ENCODE measurements around the gene BTN2A1. TPM values are rescaled to one million over a fixed set of nuclear protein-coding genes. Genes with fewer than 3 reads are reported as not detected.

BTN2A1 gene
- total RNA-seq, 1 experiment from 2014 or later, result 11.2 TPM

DNA sequence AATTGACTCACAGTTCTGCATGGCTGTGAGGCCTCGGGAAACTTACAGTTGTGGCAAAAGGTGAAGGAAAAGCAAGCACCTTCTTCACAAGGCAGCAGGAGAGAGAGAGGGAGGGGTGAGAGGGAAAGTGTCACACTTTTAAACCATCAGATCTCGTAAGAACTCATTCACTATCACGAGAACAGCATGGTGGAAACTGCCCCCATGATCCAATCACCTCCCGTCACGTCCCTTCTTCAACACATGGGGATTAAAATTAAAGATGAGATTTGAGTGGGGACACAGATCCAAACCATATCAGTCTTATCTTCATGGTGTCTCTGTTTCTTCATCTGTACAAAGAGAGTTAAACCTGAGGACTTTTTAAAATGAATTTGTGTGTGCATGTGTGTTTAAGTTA is 28.6 kb downstream of the BTN2A1 start:
- Histone ChIP-seq H3K9me3 (ENCODE audit: control insufficient read depth in 1 of 2, insufficient read depth in 1 of 2, low read depth in 1 of 2, low read length in 2 of 2) (no peaks in the 10 kb centered on the region), H3K9me2 (ENCODE audit: insufficient read depth) (no peaks in the 10 kb centered on the region), H3K4me3 (replicated peaks in 1 of 2; ENCODE audit: low read depth in 1 of 2, low read length in 2 of 2) (no peak overlapping the region), H3K4me1 (ENCODE audit: control insufficient read depth in 1 of 2, insufficient read depth in 2 of 2, low read length in 2 of 2) (no peaks in the 10 kb centered on the region), H3K36me3 (ENCODE audit: control insufficient read depth in 1 of 2, insufficient read depth in 2 of 2, low read length in 2 of 2) (no peaks in the 10 kb centered on the region), H2AFZ (ENCODE audit: low read depth, low read length, poor library complexity, severe bottlenecking) (no peak overlapping the region), H3K27me3 (ENCODE audit: insufficient read depth, low read length) (no peaks in the 10 kb centered on the region), H3K27ac (ENCODE audit: low read depth, low read length) (no peak overlapping the region), H3K4me2 (ENCODE audit: low read length) (no peak overlapping the region), H3K79me2 (ENCODE audit: insufficient read depth, low read length) (no peaks in the 10 kb centered on the region), H4K20me1 (ENCODE audit: insufficient read depth) (no peaks in the 10 kb centered on the region), H3K9ac (ENCODE audit: low read length) (no peak overlapping the region)
- CTCF ChIA-PET, result no interaction called here
- TF ChIP-seq ZFX (IDR thresholded peaks at IDR 0.05), result no peak
- TF ChIP-seq, protein P1, sequence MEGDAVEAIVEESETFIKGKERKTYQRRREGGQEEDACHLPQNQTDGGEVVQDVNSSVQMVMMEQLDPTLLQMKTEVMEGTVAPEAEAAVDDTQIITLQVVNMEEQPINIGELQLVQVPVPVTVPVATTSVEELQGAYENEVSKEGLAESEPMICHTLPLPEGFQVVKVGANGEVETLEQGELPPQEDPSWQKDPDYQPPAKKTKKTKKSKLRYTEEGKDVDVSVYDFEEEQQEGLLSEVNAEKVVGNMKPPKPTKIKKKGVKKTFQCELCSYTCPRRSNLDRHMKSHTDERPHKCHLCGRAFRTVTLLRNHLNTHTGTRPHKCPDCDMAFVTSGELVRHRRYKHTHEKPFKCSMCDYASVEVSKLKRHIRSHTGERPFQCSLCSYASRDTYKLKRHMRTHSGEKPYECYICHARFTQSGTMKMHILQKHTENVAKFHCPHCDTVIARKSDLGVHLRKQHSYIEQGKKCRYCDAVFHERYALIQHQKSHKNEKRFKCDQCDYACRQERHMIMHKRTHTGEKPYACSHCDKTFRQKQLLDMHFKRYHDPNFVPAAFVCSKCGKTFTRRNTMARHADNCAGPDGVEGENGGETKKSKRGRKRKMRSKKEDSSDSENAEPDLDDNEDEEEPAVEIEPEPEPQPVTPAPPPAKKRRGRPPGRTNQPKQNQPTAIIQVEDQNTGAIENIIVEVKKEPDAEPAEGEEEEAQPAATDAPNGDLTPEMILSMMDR (IDR thresholded peaks at IDR 0.05 in 2 of 3, conservative IDR thresholded peaks at IDR 0.05 in 1 of 3; ENCODE audit: borderline replicate concordance in 1 of 3, insufficient read depth in 1 of 3, low read depth in 2 of 3, low read length in 2 of 3), result no peak
- no peak for TF ChIP-seq SRF (IDR thresholded peaks at IDR 0.05; ENCODE audit: low read depth)
- TF ChIP-seq FOSL1 (IDR thresholded peaks at IDR 0.05; ENCODE audit: low read depth), result no peak
- no peak for TF ChIP-seq CEBPB (IDR thresholded peaks at IDR 0.05; ENCODE audit: low read depth)
- TF ChIP-seq, protein P2, sequence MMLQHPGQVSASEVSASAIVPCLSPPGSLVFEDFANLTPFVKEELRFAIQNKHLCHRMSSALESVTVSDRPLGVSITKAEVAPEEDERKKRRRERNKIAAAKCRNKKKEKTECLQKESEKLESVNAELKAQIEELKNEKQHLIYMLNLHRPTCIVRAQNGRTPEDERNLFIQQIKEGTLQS (IDR thresholded peaks at IDR 0.05), result no peak
- no peak for TF ChIP-seq ELF1 (IDR thresholded peaks at IDR 0.05; ENCODE audit: borderline replicate concordance, low read depth)
- TF ChIP-seq POLR2AphosphoS5 (IDR thresholded peaks at IDR 0.05; ENCODE audit: low read depth, low read length), result no peak
- TF ChIP-seq, protein P3, sequence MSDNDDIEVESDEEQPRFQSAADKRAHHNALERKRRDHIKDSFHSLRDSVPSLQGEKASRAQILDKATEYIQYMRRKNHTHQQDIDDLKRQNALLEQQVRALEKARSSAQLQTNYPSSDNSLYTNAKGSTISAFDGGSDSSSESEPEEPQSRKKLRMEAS (IDR thresholded peaks at IDR 0.05), result no peak
- no peak for TF ChIP-seq EZH2phosphoT487 (IDR thresholded peaks at IDR 0.05; ENCODE audit: borderline replicate concordance)
- TF ChIP-seq, protein P4, sequence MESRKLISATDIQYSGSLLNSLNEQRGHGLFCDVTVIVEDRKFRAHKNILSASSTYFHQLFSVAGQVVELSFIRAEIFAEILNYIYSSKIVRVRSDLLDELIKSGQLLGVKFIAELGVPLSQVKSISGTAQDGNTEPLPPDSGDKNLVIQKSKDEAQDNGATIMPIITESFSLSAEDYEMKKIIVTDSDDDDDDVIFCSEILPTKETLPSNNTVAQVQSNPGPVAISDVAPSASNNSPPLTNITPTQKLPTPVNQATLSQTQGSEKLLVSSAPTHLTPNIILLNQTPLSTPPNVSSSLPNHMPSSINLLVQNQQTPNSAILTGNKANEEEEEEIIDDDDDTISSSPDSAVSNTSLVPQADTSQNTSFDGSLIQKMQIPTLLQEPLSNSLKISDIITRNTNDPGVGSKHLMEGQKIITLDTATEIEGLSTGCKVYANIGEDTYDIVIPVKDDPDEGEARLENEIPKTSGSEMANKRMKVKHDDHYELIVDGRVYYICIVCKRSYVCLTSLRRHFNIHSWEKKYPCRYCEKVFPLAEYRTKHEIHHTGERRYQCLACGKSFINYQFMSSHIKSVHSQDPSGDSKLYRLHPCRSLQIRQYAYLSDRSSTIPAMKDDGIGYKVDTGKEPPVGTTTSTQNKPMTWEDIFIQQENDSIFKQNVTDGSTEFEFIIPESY (IDR thresholded peaks at IDR 0.05; ENCODE audit: extremely low read depth, insufficient replicate concordance, low read length), result no peak
- no peak for TF ChIP-seq YY1 (IDR thresholded peaks at IDR 0.05; ENCODE audit: extremely low read depth, insufficient replicate concordance, low read depth, low read length)
- TF ChIP-seq SP1 (IDR thresholded peaks at IDR 0.05; ENCODE audit: low read depth), result no peak
- TF ChIP-seq, protein P5, sequence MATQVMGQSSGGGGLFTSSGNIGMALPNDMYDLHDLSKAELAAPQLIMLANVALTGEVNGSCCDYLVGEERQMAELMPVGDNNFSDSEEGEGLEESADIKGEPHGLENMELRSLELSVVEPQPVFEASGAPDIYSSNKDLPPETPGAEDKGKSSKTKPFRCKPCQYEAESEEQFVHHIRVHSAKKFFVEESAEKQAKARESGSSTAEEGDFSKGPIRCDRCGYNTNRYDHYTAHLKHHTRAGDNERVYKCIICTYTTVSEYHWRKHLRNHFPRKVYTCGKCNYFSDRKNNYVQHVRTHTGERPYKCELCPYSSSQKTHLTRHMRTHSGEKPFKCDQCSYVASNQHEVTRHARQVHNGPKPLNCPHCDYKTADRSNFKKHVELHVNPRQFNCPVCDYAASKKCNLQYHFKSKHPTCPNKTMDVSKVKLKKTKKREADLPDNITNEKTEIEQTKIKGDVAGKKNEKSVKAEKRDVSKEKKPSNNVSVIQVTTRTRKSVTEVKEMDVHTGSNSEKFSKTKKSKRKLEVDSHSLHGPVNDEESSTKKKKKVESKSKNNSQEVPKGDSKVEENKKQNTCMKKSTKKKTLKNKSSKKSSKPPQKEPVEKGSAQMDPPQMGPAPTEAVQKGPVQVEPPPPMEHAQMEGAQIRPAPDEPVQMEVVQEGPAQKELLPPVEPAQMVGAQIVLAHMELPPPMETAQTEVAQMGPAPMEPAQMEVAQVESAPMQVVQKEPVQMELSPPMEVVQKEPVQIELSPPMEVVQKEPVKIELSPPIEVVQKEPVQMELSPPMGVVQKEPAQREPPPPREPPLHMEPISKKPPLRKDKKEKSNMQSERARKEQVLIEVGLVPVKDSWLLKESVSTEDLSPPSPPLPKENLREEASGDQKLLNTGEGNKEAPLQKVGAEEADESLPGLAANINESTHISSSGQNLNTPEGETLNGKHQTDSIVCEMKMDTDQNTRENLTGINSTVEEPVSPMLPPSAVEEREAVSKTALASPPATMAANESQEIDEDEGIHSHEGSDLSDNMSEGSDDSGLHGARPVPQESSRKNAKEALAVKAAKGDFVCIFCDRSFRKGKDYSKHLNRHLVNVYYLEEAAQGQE (IDR thresholded peaks at IDR 0.05; ENCODE audit: low read depth), result no peak
- TF ChIP-seq TCF7L2 (IDR thresholded peaks at IDR 0.05; ENCODE audit: borderline replicate concordance, extremely low read depth, insufficient read depth, insufficient read length), result no peak
- no peak for TF ChIP-seq EZH2 (IDR thresholded peaks at IDR 0.05)
- no peak for TF ChIP-seq RAD21 (IDR thresholded peaks at IDR 0.05; ENCODE audit: low read depth)
- no TSS peak for BruUV-seq (replicated peaks)
- ATAC-seq (no peak), DNase-seq (ENCODE audit: low read depth, low spot score) (no peak)
- intact Hi-C loops (cut with micrococcal nuclease), result no loop called here
- POLR2A ChIA-PET, result no interaction called here
- RAD21 ChIA-PET (ENCODE audit: low non-redundant PET in 1 of 2, low total read pairs in 2 of 2, uncharacterized antibody in 2 of 2, unreplicated experiment in 2 of 2), result no interaction called here
